CD4-positive, alpha-beta T cell (primary cell): Measurements from ENCODE around the gene TLE1. TPM values are rescaled to one million over a fixed set of nuclear protein-coding genes. Genes with fewer than 3 reads are reported as not detected.

Experiments
- ATAC-seq: fragments of 200-7000 bp; cut with Tn5 transposase; one replicate; pipeline ENCODE4 v1.10.0; 2022; ENCODE audit warnings: mild to moderate bottlenecking; ENCODE audit not compliant: poor library complexity
- CTCF ChIA-PET: fragments of 350-600 bp; sonication (Branson Sonifier 250); formaldehyde crosslinking; loops from one replicate; lab custom pipeline; 2021; ENCODE audit warnings: antibody characterized with exemption, inconsistent platforms; lab: Charles Lee
- POLR2A ChIA-PET: fragments of 350-600 bp; sonication (Branson Sonifier 250); formaldehyde crosslinking; loops from one replicate; lab custom pipeline; 2021; ENCODE audit warnings: antibody characterized with exemption, inconsistent platforms; lab: Charles Lee
- DNase-seq, 14 experiments: peaks; one replicate each; pipeline ENCODE4 v3.0.0-alpha.2; 2013 to 2020; ENCODE audit warnings: mixed read lengths in 2 of 14
- H3K27ac ChIP-seq, 2 donors: one replicate each; pipeline versions ENCODE4 v1.5.1 to v1.7.0; 2013; ENCODE audit warnings: low read length in 2 of 2, low read depth in 1 of 2, mild to moderate bottlenecking in 1 of 2
- H3K27me3 ChIP-seq, 2 experiments: 1 replicate in 1 of 2; 2 replicates in 1 of 2; pipeline versions ENCODE4 v1.6.1 to v1.7.0; 2013; ENCODE audit warnings: low read length in 2 of 2, control low read depth in 1 of 2, mild to moderate bottlenecking in 1 of 2, moderate library complexity in 1 of 2; ENCODE audit not compliant: insufficient read depth in 2 of 2, control insufficient read depth in 1 of 2
- H3K36me3 ChIP-seq: one replicate; pipeline ENCODE4 v1.6.1; 2013; ENCODE audit warnings: low read length, control low read depth; ENCODE audit not compliant: insufficient read depth
- H3K4me1 ChIP-seq: one replicate; pipeline ENCODE4 v1.6.1; 2013; ENCODE audit warnings: low read length, control low read depth; ENCODE audit not compliant: insufficient read depth
- H3K4me3 ChIP-seq: one replicate; pipeline ENCODE4 v1.5.1; 2013; ENCODE audit warnings: mild to moderate bottlenecking, low read length, moderate library complexity
- H3K9me3 ChIP-seq, 2 experiments: 1 replicate in 1 of 2; 2 replicates in 1 of 2; pipeline versions ENCODE4 v1.6.1 to v1.7.0; 2013; ENCODE audit warnings: low read length in 2 of 2, mild to moderate bottlenecking in 2 of 2, control low read depth in 1 of 2, moderate library complexity in 1 of 2; ENCODE audit not compliant: control insufficient read depth in 1 of 2, insufficient read depth in 1 of 2
- H3K27ac Mint-ChIP-seq: one replicate; pipeline ENCODE4 v1.8.0; 2020; ENCODE audit warnings: mixed read lengths
- H3K27me3 Mint-ChIP-seq: one replicate; pipeline ENCODE4 v1.8.0; 2021; ENCODE audit warnings: mixed read lengths
- H3K36me3 Mint-ChIP-seq: one replicate; pipeline ENCODE4 v1.8.0; 2021; ENCODE audit warnings: low read depth, mixed read lengths
- H3K4me1 Mint-ChIP-seq: one replicate; pipeline ENCODE4 v1.8.0; 2021; ENCODE audit warnings: low read depth, mixed read lengths
- H3K4me3 Mint-ChIP-seq: one replicate; pipeline ENCODE4 v1.8.0; 2020; ENCODE audit warnings: mild to moderate bottlenecking, mixed read lengths
- H3K9me3 Mint-ChIP-seq: one replicate; pipeline ENCODE4 v1.8.0; 2020; ENCODE audit warnings: mixed read lengths
- CTCF ChIP-seq: fragments of 200-600 bp; IDR thresholded peaks from one replicate; pipeline ENCODE4 v1.8.0; 2022; ENCODE audit warnings: antibody characterized with exemption, mild to moderate bottlenecking
- intact Hi-C, 2 experiments: fragments of 100-400 bp; cut with DNase I in 1 of 2; cut with micrococcal nuclease in 1 of 2; formaldehyde crosslinking; loops; one replicate each; pipeline versions ENCODE4 v1.15.1 to v1.9.0; 2023 to 2025; cut with DNase I, micrococcal nuclease
- total RNA-seq, 174 experiments: library from RNA in 2 of 174; stranded (reverse) in 2 of 174; gene quantifications; one replicate each; pipeline ENCODE4 v1.2.3 and lab custom pipeline; 2021 to 2026

TLE1 gene
- total RNA-seq, 2 experiments from 2014 or later = 3.4 to 3.5 TPM

- H3K27me3 ChIP-seq = no peaks in the 10 kb centered on the region
- no peaks in the 10 kb centered on the region for H3K4me1 ChIP-seq
- ATAC-seq (no peak), DNase-seq (no peak)
- ChIA-PET POLR2A (no interaction called here), CTCF (no interaction called here)
- Mint-ChIP-seq H3K4me1 (no peaks in the 10 kb centered on the region), H3K4me3 (no peak overlapping the region), H3K36me3 (no peaks in the 10 kb centered on the region), H3K27ac (no peak overlapping the region), H3K27me3 (peaks cover 4% of the 10 kb centered on the region), H3K9me3 (no peaks in the 10 kb centered on the region)
- no peak for TF ChIP-seq CTCF
- H3K27ac ChIP-seq = no peak overlapping the region
- H3K4me3 ChIP-seq = no peak overlapping the region
- H3K36me3 ChIP-seq = no peaks in the 10 kb centered on the region
- intact Hi-C loops = no loop called here
- H3K9me3 ChIP-seq = peaks cover 0 to 18% of the 10 kb centered on the region in 2 experiments
These were observed 101.0 kb downstream of the TLE1 start for GRCh38 chr9:81588148-81588871.

- Histone ChIP-seq H3K36me3 (no peaks in the 10 kb centered on the region), H3K4me3 (no peak overlapping the region), H3K27me3 (no peaks in the 10 kb centered on the region), H3K4me1 (no peaks in the 10 kb centered on the region), H3K27ac (no peak overlapping the region), H3K9me3 (peaks cover 0 to 10% of the 10 kb centered on the region in 2 experiments)
- Mint-ChIP-seq H3K4me1 (no peaks in the 10 kb centered on the region), H3K9me3 (no peaks in the 10 kb centered on the region), H3K4me3 (no peak overlapping the region), H3K27ac (no peak overlapping the region), H3K27me3 (no peaks in the 10 kb centered on the region), H3K36me3 (no peaks in the 10 kb centered on the region)
- no peak for TF ChIP-seq CTCF
- CTCF ChIA-PET = no interaction called here
- DNase-seq (no peak), ATAC-seq (no peak)
- intact Hi-C loops = no loop called here
- POLR2A ChIA-PET = no interaction called here
These were observed 102.6 kb downstream of the TLE1 start for GRCh38 chr9:81586786-81587185.

- H3K4me3 Mint-ChIP-seq = no peak overlapping the region
- peaks cover 0 to 9% of the 10 kb centered on the region in 2 experiments for H3K9me3 ChIP-seq
- H3K27me3 Mint-ChIP-seq = no peaks in the 10 kb centered on the region
- ATAC-seq = no peak
- POLR2A ChIA-PET = no interaction called here
- intact Hi-C loops = no loop called here
- no peaks in the 10 kb centered on the region for H3K27me3 ChIP-seq
- DNase-seq = no peak
- H3K27ac Mint-ChIP-seq = no peak overlapping the region
- CTCF ChIA-PET = no interaction called here
- no peaks in the 10 kb centered on the region for H3K4me1 ChIP-seq
- TF ChIP-seq CTCF = no peak
- no peaks in the 10 kb centered on the region for H3K36me3 Mint-ChIP-seq
- no peak overlapping the region for H3K27ac ChIP-seq
- no peaks in the 10 kb centered on the region for H3K4me1 Mint-ChIP-seq
- no peaks in the 10 kb centered on the region for H3K36me3 ChIP-seq
- no peak overlapping the region for H3K4me3 ChIP-seq
- H3K9me3 Mint-ChIP-seq = no peaks in the 10 kb centered on the region
These were observed 104.1 kb downstream of the TLE1 start for GRCh38 chr9:81585191-81585763.
